HepG2 (cell line): ENCODE results near the gene VAMP2. TPM values are rescaled to one million over a fixed set of nuclear protein-coding genes. Genes with fewer than 3 reads are reported as not detected.

Experiments used
- ARID4A ChIP-seq: sonication (generic); formaldehyde crosslinking; IDR thresholded peaks from 2 replicates; pipeline ENCODE4 v1.5.0; 2020; ENCODE audit warnings: mild to moderate bottlenecking, missing genetic modification reagents, borderline replicate concordance
- DNMT3B ChIP-seq: conservative IDR thresholded peaks from 2 replicates; pipeline ENCODE4 v1.6.1; 2016; ENCODE audit warnings: missing biosample characterization, control low read depth
- JUNB ChIP-seq: sonication (generic); formaldehyde crosslinking; IDR thresholded peaks from 2 replicates; pipeline ENCODE4 v1.8.0; 2022; ENCODE audit warnings: missing genetic modification reagents, mild to moderate bottlenecking, borderline replicate concordance
- KMT2A ChIP-seq: sonication (generic); formaldehyde crosslinking; IDR thresholded peaks from 2 replicates; pipeline ENCODE4 v1.4.0; 2020; ENCODE audit warnings: missing genetic modification reagents
- NFATC3 ChIP-seq: sonication (generic); formaldehyde crosslinking; IDR thresholded peaks from 2 replicates; pipeline ENCODE4 v1.5.1; 2020; ENCODE audit warnings: mild to moderate bottlenecking, missing genetic modification reagents
- NFKB2 ChIP-seq: sonication (generic); formaldehyde crosslinking; IDR thresholded peaks from 2 replicates; pipeline ENCODE4 v1.4.0; 2020; ENCODE audit warnings: missing genetic modification reagents, borderline replicate concordance
- SRSF4 ChIP-seq: fragments of 200-400 bp; formaldehyde crosslinking; IDR thresholded peaks from one replicate; pipeline ENCODE4 v1.6.1; 2018; ENCODE audit warnings: mild to moderate bottlenecking, low read depth, low read length, moderate library complexity; ENCODE audit not compliant: poor library complexity, severe bottlenecking
- ZC3H4 ChIP-seq: sonication (generic); formaldehyde crosslinking; IDR thresholded peaks from 2 replicates; pipeline ENCODE4 v1.4.0; 2020; ENCODE audit warnings: missing genetic modification reagents, borderline replicate concordance
- ZNF264 ChIP-seq: sonication (generic); formaldehyde crosslinking; IDR thresholded peaks from 2 replicates; pipeline ENCODE4 v1.4.0; 2020; ENCODE audit warnings: missing genetic modification reagents
- ZNF790 ChIP-seq: sonication (generic); formaldehyde crosslinking; IDR thresholded peaks from 2 replicates; pipeline ENCODE4 v1.8.0; 2022; ENCODE audit warnings: missing genetic modification reagents, mild to moderate bottlenecking, borderline replicate concordance
- polyA plus RNA-seq, 8 experiments: library from polyadenylated mRNA; depleted of rRNA in 3 of 8; stranded (reverse) in 7 of 8; unstranded in 1 of 8; fragments of >200 nt; fragmentation: Illumina TruSeq in 4 of 8; extraction: Trizol in 4 of 8; gene quantifications; 2 replicates each; pipeline versions ENCODE4 v1.2.1 to v1.2.3, GENCODE V29; 2011 to 2016; ENCODE audit warnings: low read depth in 4 of 8, missing spikeins in 1 of 8, mixed read lengths in 1 of 8; ENCODE audit not compliant: insufficient read depth in 1 of 8
- total RNA-seq, 5 experiments: library from RNA; depleted of rRNA; stranded (reverse); fragments of >200 nt; fragmentation: Illumina TruSeq; extraction: Trizol; gene quantifications; 2 replicates each; pipeline ENCODE4 v1.2.3, GENCODE V29; 2016; ENCODE audit warnings: low read depth in 1 of 5
- TF ChIP-seq, protein P1 (sequence below): sonication (generic); formaldehyde crosslinking; IDR thresholded peaks from 2 replicates; pipeline ENCODE4 v1.5.0; 2020; ENCODE audit warnings: mild to moderate bottlenecking, missing genetic modification reagents, moderate library complexity
- TF ChIP-seq, protein P2 (sequence below): sonication (generic); formaldehyde crosslinking; IDR thresholded peaks from 2 replicates; pipeline ENCODE4 v1.4.0; 2020; ENCODE audit warnings: missing genetic modification reagents

VAMP2 gene
- total and polyA plus RNA-seq, 2 of the 13 experiments (the other 11 are each of a cell fraction or from before 2014, with no cell fraction given): 3.9 to 17.2 TPM

DNA sequence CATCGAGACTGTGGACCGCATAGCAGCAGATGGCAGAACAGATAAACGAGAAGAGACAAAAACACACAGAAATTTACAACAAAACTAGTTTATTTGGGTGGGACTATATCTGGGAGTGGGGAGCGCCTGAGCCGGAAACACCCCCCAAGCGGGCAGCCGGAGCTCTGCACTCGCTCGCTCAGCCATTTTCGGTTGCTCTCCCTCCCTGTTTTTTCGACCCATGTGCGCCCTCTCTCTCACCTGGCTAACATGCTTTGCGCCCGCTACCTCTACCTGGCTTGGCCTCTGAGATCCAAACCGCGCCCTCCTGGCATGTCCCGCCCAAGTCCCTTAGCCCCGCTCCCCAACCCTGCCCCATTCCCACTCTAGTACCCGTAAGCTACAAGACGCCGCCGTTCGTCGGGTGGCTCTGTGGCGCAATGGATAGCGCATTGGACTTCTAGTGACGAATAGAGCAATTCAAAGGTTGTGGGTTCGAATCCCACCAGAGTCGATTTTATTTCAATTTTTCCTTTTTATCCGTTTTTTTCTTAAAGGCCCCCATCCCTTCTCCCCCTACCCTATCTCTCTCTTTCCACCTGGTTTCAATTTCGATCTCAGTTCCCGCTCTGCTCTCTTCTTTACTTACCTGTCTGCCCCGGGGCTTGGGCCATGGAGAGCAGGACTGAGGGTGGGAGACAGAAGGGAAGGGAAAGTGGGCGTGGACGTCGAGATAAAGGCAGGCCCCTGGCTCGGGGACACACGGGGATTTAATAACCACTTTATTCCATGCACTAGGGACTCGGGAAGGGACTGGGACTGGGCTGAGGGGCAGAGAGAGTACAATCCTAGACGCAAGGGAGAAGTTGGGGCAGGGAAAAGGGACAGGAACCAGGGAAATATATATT is 42.0 kb downstream of the VAMP2 start (continued):
- TF ChIP-seq ZNF264: peak; percentile 36; the same call in 1 of the 2 replicates
- no peak for TF ChIP-seq SRSF4
- TF ChIP-seq NFATC3 (CRISPR knock-in tag): no peak
- peak; percentile 63; the same call in 1 of the 2 replicates for TF ChIP-seq NFKB2 (CRISPR knock-in tag)
- TF ChIP-seq ARID4A: no peak; the same call in none of the 2 replicates
- no peak for TF ChIP-seq JUNB (CRISPR knock-in tag)
- peak; percentile 1; the same call in 1 of the 2 replicates for TF ChIP-seq KMT2A (CRISPR knock-in tag)
- TF ChIP-seq DNMT3B: 0 out of 2 replicates have a peak, but pooled peaks have one; percentile 61
- TF ChIP-seq, protein P1, sequence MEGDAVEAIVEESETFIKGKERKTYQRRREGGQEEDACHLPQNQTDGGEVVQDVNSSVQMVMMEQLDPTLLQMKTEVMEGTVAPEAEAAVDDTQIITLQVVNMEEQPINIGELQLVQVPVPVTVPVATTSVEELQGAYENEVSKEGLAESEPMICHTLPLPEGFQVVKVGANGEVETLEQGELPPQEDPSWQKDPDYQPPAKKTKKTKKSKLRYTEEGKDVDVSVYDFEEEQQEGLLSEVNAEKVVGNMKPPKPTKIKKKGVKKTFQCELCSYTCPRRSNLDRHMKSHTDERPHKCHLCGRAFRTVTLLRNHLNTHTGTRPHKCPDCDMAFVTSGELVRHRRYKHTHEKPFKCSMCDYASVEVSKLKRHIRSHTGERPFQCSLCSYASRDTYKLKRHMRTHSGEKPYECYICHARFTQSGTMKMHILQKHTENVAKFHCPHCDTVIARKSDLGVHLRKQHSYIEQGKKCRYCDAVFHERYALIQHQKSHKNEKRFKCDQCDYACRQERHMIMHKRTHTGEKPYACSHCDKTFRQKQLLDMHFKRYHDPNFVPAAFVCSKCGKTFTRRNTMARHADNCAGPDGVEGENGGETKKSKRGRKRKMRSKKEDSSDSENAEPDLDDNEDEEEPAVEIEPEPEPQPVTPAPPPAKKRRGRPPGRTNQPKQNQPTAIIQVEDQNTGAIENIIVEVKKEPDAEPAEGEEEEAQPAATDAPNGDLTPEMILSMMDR (CRISPR knock-in tag): peak; percentile 11; the same call in 1 of the 2 replicates
- TF ChIP-seq ZNF790: no peak
- TF ChIP-seq, protein P2, sequence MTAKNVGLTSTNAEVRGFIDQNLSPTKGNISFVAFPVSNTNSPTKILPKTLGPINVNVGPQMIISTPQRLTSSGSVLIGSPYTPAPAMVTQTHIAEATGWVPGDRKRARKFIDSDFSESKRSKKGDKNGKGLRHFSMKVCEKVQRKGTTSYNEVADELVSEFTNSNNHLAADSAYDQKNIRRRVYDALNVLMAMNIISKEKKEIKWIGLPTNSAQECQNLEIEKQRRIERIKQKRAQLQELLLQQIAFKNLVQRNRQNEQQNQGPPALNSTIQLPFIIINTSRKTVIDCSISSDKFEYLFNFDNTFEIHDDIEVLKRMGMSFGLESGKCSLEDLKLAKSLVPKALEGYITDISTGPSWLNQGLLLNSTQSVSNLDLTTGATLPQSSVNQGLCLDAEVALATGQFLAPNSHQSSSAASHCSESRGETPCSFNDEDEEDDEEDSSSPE (CRISPR knock-in tag): 0 out of 2 replicates have a peak, but pooled peaks have one; percentile 2
- no peak for TF ChIP-seq ZC3H4 (CRISPR knock-in tag)
